ENCODE results near the gene ARSJ. TPM values are rescaled to one million over a fixed set of nuclear protein-coding genes. Genes with fewer than 3 reads are reported as not detected.

ARSJ gene
- total RNA-seq, 1 donor from 2014 or later = 2.4 TPM

- DNase-seq (ENCODE audit: low spot score) = no peak
Observed at GRCh38 chr4:113901994-113902787, 77.3 kb downstream of the ARSJ start.

GRCh38 chr4:113899271-113900070 lies 80.0 kb downstream of the ARSJ start:
- DNase-seq (ENCODE audit: low spot score) = no peak

- DNase-seq (ENCODE audit: low spot score) = no peak
Observed at GRCh38 chr4:113893546-113893945, 85.9 kb downstream of the ARSJ start.

- DNase-seq (ENCODE audit: low spot score) = no peak
Observed at GRCh38 chr4:113888006-113888405, 91.4 kb downstream of the ARSJ start.

GRCh38 chr4:113885291-113885690 lies 94.2 kb downstream of the ARSJ start:
- DNase-seq (ENCODE audit: low spot score) = no peak

- DNase-seq (ENCODE audit: low spot score) = no peak
Observed at GRCh38 chr4:113884655-113885054, 94.8 kb downstream of the ARSJ start.

- no peak for DNase-seq (ENCODE audit: low spot score)
Observed at GRCh38 chr4:113882668-113883067, 96.8 kb downstream of the ARSJ start.

GRCh38 chr4:113881256-113881655 lies 98.2 kb downstream of the ARSJ start:
- DNase-seq (ENCODE audit: low spot score) = no peak

- no peak for DNase-seq (ENCODE audit: low spot score)
Observed at GRCh38 chr4:113880240-113881028, 99.0 kb downstream of the ARSJ start.

GRCh38 chr4:113878668-113879067 lies 100.8 kb downstream of the ARSJ start:
- no peak for DNase-seq (ENCODE audit: low spot score)

GRCh38 chr4:113874480-113874879 lies 105.0 kb downstream of the ARSJ start:
- no peak for DNase-seq (ENCODE audit: low spot score)

GRCh38 chr4:113873508-113873907 lies 105.9 kb downstream of the ARSJ start:
- DNase-seq (ENCODE audit: low spot score) = no peak

- DNase-seq (ENCODE audit: low spot score) = no peak
Observed at GRCh38 chr4:113872426-113873260, 106.8 kb downstream of the ARSJ start.

GRCh38 chr4:113871080-113871479 lies 108.4 kb downstream of the ARSJ start:
- no peak for DNase-seq (ENCODE audit: low spot score)

GRCh38 chr4:113869743-113870375 lies 109.6 kb downstream of the ARSJ start:
- DNase-seq (ENCODE audit: low spot score) = no peak

GRCh38 chr4:113866611-113867010 lies 112.8 kb downstream of the ARSJ start:
- no peak for DNase-seq (ENCODE audit: low spot score)

- DNase-seq (ENCODE audit: low spot score) = no peak
Observed at GRCh38 chr4:113858924-113859323, 120.5 kb downstream of the ARSJ start.

GRCh38 chr4:113851816-113852215 lies 127.6 kb downstream of the ARSJ start:
- DNase-seq (ENCODE audit: low spot score) = no peak
